HepG2 (cell line): ENCODE results near the gene BLMH. TPM values are rescaled to one million over a fixed set of nuclear protein-coding genes. Genes with fewer than 3 reads are reported as not detected.

Experiments used
- FOXK1 ChIP-seq: sonication (generic); formaldehyde crosslinking; IDR thresholded peaks from 2 replicates; pipeline ENCODE4 v1.4.0; 2020; ENCODE audit warnings: low read depth, missing genetic modification reagents, borderline replicate concordance
- HNRNPH1 ChIP-seq: fragments of 200-400 bp; formaldehyde crosslinking; optimal IDR thresholded peaks from 2 replicates; pipeline ENCODE3; 2017; ENCODE audit warnings: mild to moderate bottlenecking, low read depth, low read length
- KDM4B ChIP-seq: sonication (generic); formaldehyde crosslinking; IDR thresholded peaks from 2 replicates; pipeline ENCODE4 v1.4.0; 2020; ENCODE audit warnings: missing genetic modification reagents
- MED8 ChIP-seq: sonication (generic); formaldehyde crosslinking; IDR thresholded peaks from 2 replicates; pipeline ENCODE4 v1.8.1; 2023; ENCODE audit warnings: mild to moderate bottlenecking, missing genetic modification reagents; ENCODE audit not compliant: insufficient replicate concordance
- MEF2D ChIP-seq: sonication (generic); formaldehyde crosslinking; IDR thresholded peaks from 2 replicates; pipeline ENCODE4 v1.5.1; 2020; ENCODE audit warnings: mild to moderate bottlenecking, missing genetic modification reagents
- RBFOX2 ChIP-seq: fragments of 200-400 bp; formaldehyde crosslinking; IDR thresholded peaks from 2 replicates; pipeline ENCODE4 v1.6.1; 2017; ENCODE audit warnings: low read depth, mild to moderate bottlenecking, low read length
- RBM22 ChIP-seq: fragments of 200-400 bp; formaldehyde crosslinking; optimal IDR thresholded peaks from 2 replicates; pipeline ENCODE3; 2017; ENCODE audit warnings: mild to moderate bottlenecking, low read length, moderate library complexity
- REXO4 ChIP-seq: sonication (generic); formaldehyde crosslinking; IDR thresholded peaks from 2 replicates; pipeline ENCODE4 v1.8.0; 2022; ENCODE audit warnings: missing genetic modification reagents, mild to moderate bottlenecking, borderline replicate concordance
- RFX3 ChIP-seq: IDR thresholded peaks from 2 replicates; pipeline ENCODE4 v1.6.1; 2016; ENCODE audit warnings: missing biosample characterization, missing genetic modification reagents
- RORA ChIP-seq: sonication (generic); formaldehyde crosslinking; IDR thresholded peaks from 2 replicates; pipeline ENCODE4 v1.5.0; 2020; ENCODE audit warnings: mild to moderate bottlenecking, missing genetic modification reagents, moderate library complexity
- RXRA ChIP-seq: sonication (generic); formaldehyde crosslinking; IDR thresholded peaks from 2 replicates; pipeline ENCODE4 v1.5.1; 2020; ENCODE audit warnings: missing genetic modification reagents
- STAG1 ChIP-seq: sonication (generic); formaldehyde crosslinking; IDR thresholded peaks from 2 replicates; pipeline ENCODE4 v1.4.0; 2020; ENCODE audit warnings: missing genetic modification reagents
- TOPORS ChIP-seq: sonication (generic); formaldehyde crosslinking; IDR thresholded peaks from 2 replicates; pipeline ENCODE4 v1.8.0; 2023; ENCODE audit warnings: mild to moderate bottlenecking, missing genetic modification reagents
- YEATS2 ChIP-seq: sonication (generic); formaldehyde crosslinking; IDR thresholded peaks from 2 replicates; pipeline ENCODE4 v1.4.0; 2020; ENCODE audit warnings: missing genetic modification reagents, borderline replicate concordance
- ZMAT3 ChIP-seq: sonication (generic); formaldehyde crosslinking; conservative IDR thresholded peaks from 2 replicates; pipeline ENCODE4 v1.7.0; 2021; ENCODE audit warnings: missing genetic modification reagents
- ZNF235 ChIP-seq: sonication (generic); formaldehyde crosslinking; IDR thresholded peaks from 2 replicates; pipeline ENCODE4 v1.8.1; 2023; ENCODE audit warnings: mild to moderate bottlenecking, missing genetic modification reagents, borderline replicate concordance
- ZNF292 ChIP-seq: sonication (generic); formaldehyde crosslinking; IDR thresholded peaks from 2 replicates; pipeline ENCODE4 v1.8.1; 2022; ENCODE audit warnings: mild to moderate bottlenecking, low read depth, missing genetic modification reagents, borderline replicate concordance
- ZNF354B ChIP-seq: sonication (generic); formaldehyde crosslinking; IDR thresholded peaks from 2 replicates; pipeline ENCODE4 v1.8.0; 2022; ENCODE audit warnings: mild to moderate bottlenecking, missing genetic modification reagents
- ZNF460 ChIP-seq: sonication (generic); formaldehyde crosslinking; IDR thresholded peaks from 2 replicates; pipeline ENCODE4 v1.5.1; 2020; ENCODE audit warnings: missing genetic modification reagents, mild to moderate bottlenecking, borderline replicate concordance
- ZNF674 ChIP-seq: sonication (generic); formaldehyde crosslinking; IDR thresholded peaks from 2 replicates; pipeline ENCODE4 v1.5.0; 2020; ENCODE audit warnings: low read depth, mild to moderate bottlenecking, missing genetic modification reagents
- ZNF746 ChIP-seq: sonication (generic); formaldehyde crosslinking; IDR thresholded peaks from 2 replicates; pipeline ENCODE4 v1.8.0; 2022; ENCODE audit warnings: mild to moderate bottlenecking, missing genetic modification reagents
- ZNF839 ChIP-seq: sonication (generic); formaldehyde crosslinking; IDR thresholded peaks from 2 replicates; pipeline ENCODE4 v1.4.0; 2020; ENCODE audit warnings: missing genetic modification reagents, mild to moderate bottlenecking, borderline replicate concordance
- polyA plus RNA-seq, 8 experiments: library from polyadenylated mRNA; depleted of rRNA in 3 of 8; stranded (reverse) in 7 of 8; unstranded in 1 of 8; fragments of >200 nt; fragmentation: Illumina TruSeq in 4 of 8; extraction: Trizol in 4 of 8; gene quantifications; 2 replicates each; pipeline versions ENCODE4 v1.2.1 to v1.2.3, GENCODE V29; 2011 to 2016; ENCODE audit warnings: low read depth in 4 of 8, missing spikeins in 1 of 8, mixed read lengths in 1 of 8; ENCODE audit not compliant: insufficient read depth in 1 of 8
- total RNA-seq, 5 experiments: library from RNA; depleted of rRNA; stranded (reverse); fragments of >200 nt; fragmentation: Illumina TruSeq; extraction: Trizol; gene quantifications; 2 replicates each; pipeline ENCODE4 v1.2.3, GENCODE V29; 2016; ENCODE audit warnings: low read depth in 1 of 5
- TF ChIP-seq, protein P1 (sequence below): sonication (generic); IDR thresholded peaks from 2 replicates; pipeline ENCODE4 v1.6.1; 2016; ENCODE audit warnings: low read depth, borderline replicate concordance
- TF ChIP-seq, protein P2 (sequence below): IDR thresholded peaks from 2 replicates; pipeline ENCODE4 v1.6.1; 2012; ENCODE audit warnings: low read length, improper control_type of control experiment
- TF ChIP-seq, protein P3 (sequence below): sonication (generic); formaldehyde crosslinking; IDR thresholded peaks from 2 replicates; pipeline ENCODE4 v1.8.0; 2022; ENCODE audit warnings: mild to moderate bottlenecking, missing genetic modification reagents; ENCODE audit not compliant: insufficient replicate concordance

The BLMH gene
- total and polyA plus RNA-seq, 2 of the 13 experiments (the other 11 are each of a cell fraction or from before 2014, with no cell fraction given), result 12.1 to 41.0 TPM

DNA sequence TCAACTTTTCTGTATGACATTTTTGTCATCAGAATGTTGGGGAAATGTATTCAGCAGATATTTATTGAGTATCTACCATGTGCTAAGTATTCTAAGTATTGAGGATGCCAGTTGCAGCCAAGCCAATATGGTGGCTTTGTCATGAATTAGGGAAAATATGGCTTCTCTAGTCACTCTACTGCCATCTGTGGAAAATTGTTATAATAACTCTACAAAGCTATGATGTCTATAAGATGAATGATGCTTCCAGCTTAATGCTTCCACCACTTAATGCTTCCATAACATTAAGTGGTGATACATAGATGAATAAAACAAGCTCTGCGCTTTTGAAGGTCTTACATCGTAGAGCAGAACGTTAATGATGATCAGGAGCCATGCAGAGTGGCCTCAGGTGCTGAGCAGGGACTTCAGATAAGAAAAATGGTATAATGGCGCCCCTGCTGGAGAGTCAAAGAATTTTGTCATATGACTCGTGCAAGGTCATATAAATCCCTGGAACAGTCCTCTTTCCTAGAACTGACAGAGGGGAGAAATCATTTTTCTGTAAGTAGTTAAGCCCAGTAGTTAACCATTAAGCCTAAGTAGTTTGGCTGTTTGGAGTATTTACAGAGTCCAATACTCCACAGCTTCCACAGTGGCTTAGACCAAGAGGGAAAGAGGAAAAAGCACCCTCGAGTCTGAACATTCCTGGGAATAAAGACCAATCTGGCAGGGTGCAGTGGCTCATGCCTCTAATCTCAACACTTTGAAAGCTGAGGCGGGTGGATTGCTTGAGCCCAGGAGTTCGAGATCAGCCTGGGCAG lies 44.8 kb upstream of the BLMH start (continued):
- TF ChIP-seq ZNF746 (CRISPR knock-in tag) (no peak), TOPORS (CRISPR knock-in tag) (no peak), MED8 (CRISPR knock-in tag) (no peak), HNRNPH1 (no peak), FOXK1 (peak; percentile 48; the same call in 1 of the 2 replicates), YEATS2 (CRISPR knock-in tag) (no peak), ZNF674 (CRISPR knock-in tag) (no peak), ZNF460 (CRISPR knock-in tag) (no peak), RBFOX2 (no peak), RBM22 (no peak), STAG1 (CRISPR knock-in tag) (peak; percentile 86), KDM4B (CRISPR knock-in tag) (no peak), ZMAT3 (CRISPR knock-in tag) (no peak), ZNF839 (no peak), RXRA (CRISPR knock-in tag) (no peak), REXO4 (CRISPR knock-in tag) (no peak), ZNF235 (CRISPR knock-in tag) (no peak), MEF2D (CRISPR knock-in tag) (no peak), RORA (CRISPR knock-in tag) (no peak), ZNF354B (CRISPR knock-in tag) (no peak), RFX3 (CRISPR knock-in tag) (no peak), ZNF292 (CRISPR knock-in tag) (peak; percentile 51; the same call in 1 of the 2 replicates)
- TF ChIP-seq, protein P1, sequence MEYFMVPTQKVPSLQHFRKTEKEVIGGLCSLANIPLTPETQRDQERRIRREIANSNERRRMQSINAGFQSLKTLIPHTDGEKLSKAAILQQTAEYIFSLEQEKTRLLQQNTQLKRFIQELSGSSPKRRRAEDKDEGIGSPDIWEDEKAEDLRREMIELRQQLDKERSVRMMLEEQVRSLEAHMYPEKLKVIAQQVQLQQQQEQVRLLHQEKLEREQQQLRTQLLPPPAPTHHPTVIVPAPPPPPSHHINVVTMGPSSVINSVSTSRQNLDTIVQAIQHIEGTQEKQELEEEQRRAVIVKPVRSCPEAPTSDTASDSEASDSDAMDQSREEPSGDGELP, result peak; percentile 40; the same call in 1 of the 2 replicates
- TF ChIP-seq, protein P2, sequence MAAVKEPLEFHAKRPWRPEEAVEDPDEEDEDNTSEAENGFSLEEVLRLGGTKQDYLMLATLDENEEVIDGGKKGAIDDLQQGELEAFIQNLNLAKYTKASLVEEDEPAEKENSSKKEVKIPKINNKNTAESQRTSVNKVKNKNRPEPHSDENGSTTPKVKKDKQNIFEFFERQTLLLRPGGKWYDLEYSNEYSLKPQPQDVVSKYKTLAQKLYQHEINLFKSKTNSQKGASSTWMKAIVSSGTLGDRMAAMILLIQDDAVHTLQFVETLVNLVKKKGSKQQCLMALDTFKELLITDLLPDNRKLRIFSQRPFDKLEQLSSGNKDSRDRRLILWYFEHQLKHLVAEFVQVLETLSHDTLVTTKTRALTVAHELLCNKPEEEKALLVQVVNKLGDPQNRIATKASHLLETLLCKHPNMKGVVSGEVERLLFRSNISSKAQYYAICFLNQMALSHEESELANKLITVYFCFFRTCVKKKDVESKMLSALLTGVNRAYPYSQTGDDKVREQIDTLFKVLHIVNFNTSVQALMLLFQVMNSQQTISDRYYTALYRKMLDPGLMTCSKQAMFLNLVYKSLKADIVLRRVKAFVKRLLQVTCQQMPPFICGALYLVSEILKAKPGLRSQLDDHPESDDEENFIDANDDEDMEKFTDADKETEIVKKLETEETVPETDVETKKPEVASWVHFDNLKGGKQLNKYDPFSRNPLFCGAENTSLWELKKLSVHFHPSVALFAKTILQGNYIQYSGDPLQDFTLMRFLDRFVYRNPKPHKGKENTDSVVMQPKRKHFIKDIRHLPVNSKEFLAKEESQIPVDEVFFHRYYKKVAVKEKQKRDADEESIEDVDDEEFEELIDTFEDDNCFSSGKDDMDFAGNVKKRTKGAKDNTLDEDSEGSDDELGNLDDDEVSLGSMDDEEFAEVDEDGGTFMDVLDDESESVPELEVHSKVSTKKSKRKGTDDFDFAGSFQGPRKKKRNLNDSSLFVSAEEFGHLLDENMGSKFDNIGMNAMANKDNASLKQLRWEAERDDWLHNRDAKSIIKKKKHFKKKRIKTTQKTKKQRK, result no peak
- TF ChIP-seq, protein P3, sequence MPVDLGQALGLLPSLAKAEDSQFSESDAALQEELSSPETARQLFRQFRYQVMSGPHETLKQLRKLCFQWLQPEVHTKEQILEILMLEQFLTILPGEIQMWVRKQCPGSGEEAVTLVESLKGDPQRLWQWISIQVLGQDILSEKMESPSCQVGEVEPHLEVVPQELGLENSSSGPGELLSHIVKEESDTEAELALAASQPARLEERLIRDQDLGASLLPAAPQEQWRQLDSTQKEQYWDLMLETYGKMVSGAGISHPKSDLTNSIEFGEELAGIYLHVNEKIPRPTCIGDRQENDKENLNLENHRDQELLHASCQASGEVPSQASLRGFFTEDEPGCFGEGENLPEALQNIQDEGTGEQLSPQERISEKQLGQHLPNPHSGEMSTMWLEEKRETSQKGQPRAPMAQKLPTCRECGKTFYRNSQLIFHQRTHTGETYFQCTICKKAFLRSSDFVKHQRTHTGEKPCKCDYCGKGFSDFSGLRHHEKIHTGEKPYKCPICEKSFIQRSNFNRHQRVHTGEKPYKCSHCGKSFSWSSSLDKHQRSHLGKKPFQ, result no peak
